ENCODE data around the gene NUP160. TPM values are rescaled to one million over a fixed set of nuclear protein-coding genes. Genes with fewer than 3 reads are reported as not detected.
"Not testable (repeated sequence)": the region's sequence is repeated elsewhere in the genome, so short reads cannot be mapped to it uniquely, and the experiment has no call there.

The NUP160 gene
- total RNA-seq, 1 donor from 2014 or later: 40.8 TPM

DNA sequence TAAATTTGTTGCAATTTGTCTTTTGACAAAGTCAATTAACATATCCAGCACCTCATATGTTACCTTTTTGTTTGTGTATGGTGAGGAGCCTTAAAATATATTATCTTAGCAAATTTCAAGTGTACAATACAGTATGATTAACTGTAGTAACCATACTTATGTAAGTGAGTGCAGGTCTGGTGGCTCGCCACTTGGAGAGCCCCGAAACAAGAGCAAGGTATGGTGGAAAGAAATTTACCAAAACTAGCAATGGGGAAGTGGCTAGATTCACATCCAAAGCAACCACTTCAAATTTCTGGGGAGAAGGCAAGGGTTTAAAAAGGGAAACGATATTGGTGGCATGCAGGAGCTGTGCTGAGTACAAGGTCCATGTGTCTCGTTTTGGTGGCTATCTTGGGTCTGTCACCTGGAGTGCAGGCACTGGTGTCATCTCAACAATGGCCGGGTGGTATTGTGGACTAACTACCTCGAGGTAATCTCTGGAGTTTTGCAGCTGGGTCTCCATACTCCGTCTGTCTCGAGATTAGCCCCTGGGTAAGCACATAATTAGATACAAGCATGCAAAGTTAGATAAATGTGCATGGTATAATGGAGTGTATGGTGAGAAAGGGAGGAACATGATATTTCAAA is 72.8 kb downstream of the NUP160 start:
- Histone ChIP-seq H3K27ac (no peak overlapping the region), H3K36me3 (peaks cover 0 to 19% of the 10 kb centered on the region in 2 donors), H3K27me3 (no peaks in the 10 kb centered on the region), H3K4me1 (no peaks in the 10 kb centered on the region), H3K4me3 (no peak overlapping the region), H3K9me3 (no peaks in the 10 kb centered on the region)
- intact Hi-C loops (cut with DNase I): no loop called here
- TF ChIP-seq POLR2A (IDR thresholded peaks at IDR 0.05): no peak
- no peak for TF ChIP-seq POLR2AphosphoS5 (IDR thresholded peaks at IDR 0.05; ENCODE audit: insufficient read depth in 1 of 2, low read depth in 1 of 2)
- TF ChIP-seq, protein P1, sequence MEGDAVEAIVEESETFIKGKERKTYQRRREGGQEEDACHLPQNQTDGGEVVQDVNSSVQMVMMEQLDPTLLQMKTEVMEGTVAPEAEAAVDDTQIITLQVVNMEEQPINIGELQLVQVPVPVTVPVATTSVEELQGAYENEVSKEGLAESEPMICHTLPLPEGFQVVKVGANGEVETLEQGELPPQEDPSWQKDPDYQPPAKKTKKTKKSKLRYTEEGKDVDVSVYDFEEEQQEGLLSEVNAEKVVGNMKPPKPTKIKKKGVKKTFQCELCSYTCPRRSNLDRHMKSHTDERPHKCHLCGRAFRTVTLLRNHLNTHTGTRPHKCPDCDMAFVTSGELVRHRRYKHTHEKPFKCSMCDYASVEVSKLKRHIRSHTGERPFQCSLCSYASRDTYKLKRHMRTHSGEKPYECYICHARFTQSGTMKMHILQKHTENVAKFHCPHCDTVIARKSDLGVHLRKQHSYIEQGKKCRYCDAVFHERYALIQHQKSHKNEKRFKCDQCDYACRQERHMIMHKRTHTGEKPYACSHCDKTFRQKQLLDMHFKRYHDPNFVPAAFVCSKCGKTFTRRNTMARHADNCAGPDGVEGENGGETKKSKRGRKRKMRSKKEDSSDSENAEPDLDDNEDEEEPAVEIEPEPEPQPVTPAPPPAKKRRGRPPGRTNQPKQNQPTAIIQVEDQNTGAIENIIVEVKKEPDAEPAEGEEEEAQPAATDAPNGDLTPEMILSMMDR (IDR thresholded peaks at IDR 0.05): no peak
- DNase-seq (ENCODE audit: extremely low spot score in 2 of 2): no peak

GRCh38 chr11:47773882-47774281 is 74.3 kb downstream of the NUP160 start:
- DNase-seq (ENCODE audit: extremely low spot score in 2 of 2): no peak
- Histone ChIP-seq H3K9me3 (no peaks in the 10 kb centered on the region), H3K4me3 (no peak overlapping the region), H3K27me3 (no peaks in the 10 kb centered on the region), H3K4me1 (peaks cover under 1% of the 10 kb centered on the region), H3K27ac (no peak overlapping the region), H3K36me3 (peaks cover 0 to 9% of the 10 kb centered on the region in 2 donors)
- TF ChIP-seq POLR2A (IDR thresholded peaks at IDR 0.05) (no peak), POLR2AphosphoS5 (IDR thresholded peaks at IDR 0.05; ENCODE audit: insufficient read depth in 1 of 2, low read depth in 1 of 2) (no peak)
- TF ChIP-seq, protein P1 (IDR thresholded peaks at IDR 0.05): no peak
- intact Hi-C loops (cut with DNase I): no loop called here

DNA sequence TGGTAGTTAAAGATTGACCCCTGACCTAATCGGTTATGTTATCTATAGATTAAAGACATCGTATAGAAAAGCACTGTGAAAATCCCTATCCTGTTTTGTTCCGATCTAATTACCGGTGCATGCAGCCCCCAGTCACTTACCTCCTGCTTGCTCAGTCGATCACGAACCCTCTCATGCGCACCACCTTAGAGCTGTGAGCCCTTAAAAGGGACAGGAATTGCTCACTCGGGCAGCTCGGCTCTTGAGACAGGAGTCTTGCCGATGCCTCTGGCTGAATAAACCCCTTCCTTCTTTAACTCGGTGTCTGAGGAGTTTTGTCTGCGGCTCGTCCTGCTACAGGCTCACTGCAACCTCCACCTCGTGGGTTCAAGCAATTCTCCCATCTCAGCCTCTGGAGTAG is 78.6 kb downstream of the NUP160 start:
- H3K27me3 ChIP-seq; H3K27ac ChIP-seq; intact Hi-C loops (cut with DNase I); DNase-seq (ENCODE audit: extremely low spot score in 2 of 2); H3K9me3 ChIP-seq; H3K4me3 ChIP-seq; H3K36me3 ChIP-seq: not testable (repeated sequence)
- H3K4me1 ChIP-seq: peaks cover 28% of the 10 kb centered on the region

GRCh38 chr11:47768101-47768612 is 80.0 kb downstream of the NUP160 start:
- intact Hi-C loops (cut with DNase I): no loop called here
- no peaks in the 10 kb centered on the region for H3K9me3 ChIP-seq
- H3K4me1 ChIP-seq: peaks cover 34% of the 10 kb centered on the region
- peak in 1 of 2 donors; percentile 92 for DNase-seq (ENCODE audit: extremely low spot score in 2 of 2)
- H3K27ac ChIP-seq: peak overlapping the region; percentile 99
- TF ChIP-seq POLR2AphosphoS5 (IDR thresholded peaks at IDR 0.05; ENCODE audit: insufficient read depth in 1 of 2, low read depth in 1 of 2): peak in 1 of 2 donors; percentile 98
- TF ChIP-seq POLR2A (IDR thresholded peaks at IDR 0.05): peak in 1 of 2 donors; percentile 77
- TF ChIP-seq, protein P1 (IDR thresholded peaks at IDR 0.05): no peak
- peak overlapping the region; percentile 55 to 72 for H3K4me3 ChIP-seq
- H3K36me3 ChIP-seq: peaks cover 4 to 16% of the 10 kb centered on the region in 2 donors
- no peaks in the 10 kb centered on the region for H3K27me3 ChIP-seq

DNA sequence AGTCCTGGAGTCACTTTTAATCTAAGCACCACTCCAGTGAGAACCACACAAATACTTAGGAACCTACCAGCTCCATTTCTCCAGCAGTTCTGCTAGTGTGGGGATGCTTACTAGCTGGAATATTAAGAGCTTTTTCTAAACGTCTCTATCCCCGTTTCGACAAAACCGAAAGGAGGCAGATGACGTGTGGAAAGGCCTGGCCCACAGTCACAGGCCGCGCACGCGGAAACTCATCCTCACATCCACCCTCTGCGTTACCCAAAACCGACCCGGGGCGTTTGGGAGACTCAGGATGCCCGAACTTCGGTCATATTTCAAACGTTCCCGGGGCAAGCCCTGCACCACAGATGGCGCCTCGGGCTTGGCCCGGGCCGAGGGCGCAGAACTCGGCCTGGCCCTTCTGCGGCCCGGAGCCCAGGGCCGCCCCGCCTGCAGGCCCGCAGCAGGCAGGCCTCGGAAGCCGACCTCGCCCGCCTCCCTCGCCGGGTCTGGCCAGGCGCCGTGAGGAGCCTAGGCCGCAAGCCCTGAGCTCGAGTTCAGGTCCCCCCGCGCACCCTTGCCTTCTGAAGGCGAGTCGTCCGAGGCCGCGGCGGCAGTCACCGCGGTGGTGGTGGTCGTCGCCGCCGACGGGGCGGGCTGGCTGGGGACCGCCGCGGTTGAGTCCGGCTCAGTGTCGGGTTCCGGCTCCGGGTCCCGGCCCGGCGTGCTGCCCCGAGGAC is 81.5 kb downstream of the NUP160 start:
- H3K27ac ChIP-seq: peak overlapping the region; percentile 99
- peaks cover 34% of the 10 kb centered on the region for H3K4me1 ChIP-seq
- H3K27me3 ChIP-seq: no peaks in the 10 kb centered on the region
- H3K9me3 ChIP-seq: no peaks in the 10 kb centered on the region
- peaks cover 4 to 31% of the 10 kb centered on the region in 2 donors for H3K36me3 ChIP-seq
- TF ChIP-seq POLR2AphosphoS5 (IDR thresholded peaks at IDR 0.05; ENCODE audit: insufficient read depth in 1 of 2, low read depth in 1 of 2): peak in 1 of 2 donors; percentile 56
- TF ChIP-seq, protein P1 (IDR thresholded peaks at IDR 0.05): no peak
- DNase-seq (ENCODE audit: extremely low spot score in 2 of 2): peak in 1 of 2 donors; percentile 89
- intact Hi-C loops (cut with DNase I): no loop called here
- H3K4me3 ChIP-seq: peak overlapping the region; percentile 72 to 97

Measured in vagina (tissue), 2 donors.